SK-N-SH (cell line): ENCODE data around the gene UBE2D4. TPM values are rescaled to one million over a fixed set of nuclear protein-coding genes. Genes with fewer than 3 reads are reported as not detected.

Experiments used
- CTCF ChIA-PET: fragments of 300-600, 350-600 bp; formaldehyde crosslinking; extraction: SDS; loops from one replicate; lab custom pipeline; 2021; lab: Yijun Ruan, JAX
- POLR2A ChIA-PET: fragments of 350-600 bp; sonication (Branson Sonifier 250); formaldehyde crosslinking; extraction: SDS; loops from one replicate; lab custom pipeline; 2020; ENCODE audit warnings: antibody characterized with exemption, inconsistent platforms; lab: Yijun Ruan, JAX
- DNase-seq: peaks from one replicate; pipeline ENCODE4 v3.0.0; 2012
- H2AFZ ChIP-seq: fragments of 200-600 bp; sonication (generic); 2 replicates; pipeline ENCODE4 v1.8.1; 2016; ENCODE audit warnings: antibody characterized with exemption, mild to moderate bottlenecking, low read depth
- H3F3A ChIP-seq: fragments of 200-600 bp; sonication (generic); replicated peaks from 2 replicates; pipeline ENCODE3; 2016; ENCODE audit warnings: antibody characterized with exemption, mild to moderate bottlenecking; ENCODE audit not compliant: insufficient read depth
- H3K27ac ChIP-seq, 2 experiments: fragments of 200-500 bp in 1 of 2; fragments of 200-600 bp in 1 of 2; sonication (Bioruptor generic) in 1 of 2; sonication (generic), shearing (Covaris generic) in 1 of 2; 2 replicates each; pipeline versions ENCODE4 v1.5.1 to v1.6.1; 2014 to 2016; ENCODE audit warnings: low read depth in 2 of 2, inconsistent platforms in 1 of 2, low read length in 1 of 2, mild to moderate bottlenecking in 1 of 2, mixed read lengths in 1 of 2
- H3K27me3 ChIP-seq: fragments of 200-600 bp; sonication (generic), shearing (Covaris generic); 2 replicates; pipeline ENCODE4 v1.6.1; 2016; ENCODE audit warnings: mixed run types; ENCODE audit not compliant: insufficient read depth
- H3K36me3 ChIP-seq, 2 experiments: fragments of 200-500 bp in 1 of 2; fragments of 200-600 bp in 1 of 2; sonication (Bioruptor generic) in 1 of 2; sonication (generic) in 1 of 2; replicated peaks in 1 of 2; 2 replicates each; pipeline versions ENCODE3 to v1.5.1; 2014 to 2016; ENCODE audit warnings: low read length in 1 of 2, mild to moderate bottlenecking in 1 of 2; ENCODE audit not compliant: insufficient read depth in 2 of 2, control insufficient read depth in 1 of 2
- H3K4me1 ChIP-seq, 2 experiments: fragments of 200-500 bp in 1 of 2; fragments of 200-600 bp in 1 of 2; sonication (Bioruptor generic) in 1 of 2; sonication (generic), shearing (Covaris generic) in 1 of 2; 2 replicates each; pipeline versions ENCODE4 v1.5.1 to v1.6.1; 2014 to 2016; ENCODE audit warnings: low read depth in 1 of 2, low read length in 1 of 2, mixed run types in 1 of 2; ENCODE audit not compliant: insufficient read depth in 2 of 2, control insufficient read depth in 1 of 2
- H3K4me2 ChIP-seq: fragments of 200-600 bp; sonication (generic), shearing (Covaris generic); 2 replicates; pipeline ENCODE4 v1.6.1; 2017; ENCODE audit warnings: mixed run types
- H3K4me3 ChIP-seq, 2 experiments: fragments of 200-500 bp in 1 of 2; fragments of 200-600 bp in 1 of 2; sonication (Bioruptor generic) in 1 of 2; sonication (generic), shearing (Covaris generic) in 1 of 2; 2 replicates each; pipeline versions ENCODE4 v1.5.1 to v1.8.1; 2014 to 2016; ENCODE audit warnings: low read depth in 2 of 2, inconsistent platforms in 1 of 2, low read length in 1 of 2, mild to moderate bottlenecking in 1 of 2, mixed read lengths in 1 of 2, moderate library complexity in 1 of 2
- H3K79me2 ChIP-seq: fragments of 200-600 bp; sonication (generic); 2 replicates; pipeline ENCODE4 v1.8.1; 2017; ENCODE audit warnings: mild to moderate bottlenecking; ENCODE audit not compliant: insufficient read depth
- H3K9ac ChIP-seq: fragments of 200-600 bp; sonication (generic); 2 replicates; pipeline ENCODE4 v1.6.1; 2017; ENCODE audit warnings: mixed run types
- H3K9me2 ChIP-seq: fragments of 200-600 bp; sonication (generic); 2 replicates; pipeline ENCODE4 v1.6.1; 2017; ENCODE audit warnings: mixed run types
- H3K9me3 ChIP-seq: fragments of 200-600 bp; sonication (generic); 2 replicates; pipeline ENCODE4 v1.6.1; 2017; ENCODE audit warnings: mixed run types, mild to moderate bottlenecking, moderate library complexity
- H4K20me1 ChIP-seq: fragments of 200-600 bp; sonication (generic); 2 replicates; pipeline ENCODE4 v1.6.1; 2017; ENCODE audit warnings: mild to moderate bottlenecking, mixed run types; ENCODE audit not compliant: insufficient read depth
- ELF1 ChIP-seq: IDR thresholded peaks from 2 replicates; pipeline ENCODE4 v1.4.0; 2012
- FOXJ3 ChIP-seq: sonication (generic); formaldehyde crosslinking; IDR thresholded peaks from 2 replicates; pipeline ENCODE4 v1.5.1; 2020; ENCODE audit warnings: mild to moderate bottlenecking, missing genetic modification reagents
- FOXM1 ChIP-seq: IDR thresholded peaks from 2 replicates; pipeline ENCODE4 v1.4.0; 2012; ENCODE audit warnings: low read depth, mild to moderate bottlenecking
- GABPA ChIP-seq: IDR thresholded peaks from 2 replicates; pipeline ENCODE4 v1.4.0; 2012; ENCODE audit warnings: low read depth, mild to moderate bottlenecking
- JUND ChIP-seq: IDR thresholded peaks from 2 replicates; pipeline ENCODE4 v1.4.0; 2012
- MEF2A ChIP-seq: IDR thresholded peaks from 2 replicates; pipeline ENCODE4 v1.4.0; 2012; ENCODE audit warnings: low read depth, borderline replicate concordance
- MXI1 ChIP-seq: IDR thresholded peaks from 2 replicates; pipeline ENCODE4 v1.6.1; 2012; ENCODE audit warnings: mild to moderate bottlenecking, low read depth, low read length, improper control_type of control experiment
- NFIC ChIP-seq: IDR thresholded peaks from 2 replicates; pipeline ENCODE4 v1.4.0; 2012; ENCODE audit warnings: borderline replicate concordance
- RAD21 ChIP-seq: IDR thresholded peaks from 2 replicates; pipeline ENCODE4 v1.6.1; 2012; ENCODE audit warnings: mild to moderate bottlenecking, low read length
- RCOR1 ChIP-seq: fragments of 150-350 bp; IDR thresholded peaks from 2 replicates; pipeline ENCODE4 v1.6.1; 2017; ENCODE audit warnings: antibody characterized with exemption, low read length
- SMC3 ChIP-seq: IDR thresholded peaks from 2 replicates; pipeline ENCODE4 v1.6.1; 2012; ENCODE audit warnings: low read depth, low read length, improper control_type of control experiment
- YY1 ChIP-seq: IDR thresholded peaks from 2 replicates; pipeline ENCODE4 v1.4.0; 2012; ENCODE audit warnings: low read depth, mild to moderate bottlenecking
- WGBS: methylation state at CpG from one replicate; pipeline ENCODE4 v1.1.6; 2017; ENCODE audit warnings: low lambda C conversion rate; 5-methylcytosine and 5-hydroxymethylcytosine counted together
- polyA plus RNA-seq, 3 experiments: library from polyadenylated mRNA; depleted of rRNA; stranded (reverse); fragments of >200 nt; gene quantifications; 2 replicates each; pipeline ENCODE4 v1.2.3, GENCODE V29; 2012
- TF ChIP-seq, protein P1 (sequence below): IDR thresholded peaks from 2 replicates; pipeline ENCODE4 v1.4.0; 2012; ENCODE audit warnings: low read depth, borderline replicate concordance
- TF ChIP-seq, protein P2 (sequence below): fragments of 200-600 bp; sonication (generic); IDR thresholded peaks from 2 replicates; pipeline ENCODE4 v1.6.1; 2017; ENCODE audit warnings: antibody characterized with exemption, mild to moderate bottlenecking, moderate library complexity

Gene UBE2D4
- polyA plus RNA-seq, 1 of the 3 experiments (the other 2 are of a cell fraction) = 22.8 TPM

- no peaks in the 10 kb centered on the region for H3K27me3 ChIP-seq
- H3K36me3 ChIP-seq = no peaks in the 10 kb centered on the region
- no peaks in the 10 kb centered on the region for H3F3A ChIP-seq
- H3K4me3 ChIP-seq = no peak overlapping the region
- ChIA-PET POLR2A (interaction anchor here (0.6 to 1.9 kb wide), 3 partner anchors 9 to 237 kb away, joined by 3 to 8 read pairs (median 3); no protein-coding TSS in a partner anchor), CTCF (interaction anchor here (1.3 to 5.7 kb wide), 5 partner anchors 9 to 357 kb away, joined by 4 to 28 read pairs (median 5); partner anchors contain the start of gene STK17A)
- H3K9ac ChIP-seq = no peak overlapping the region
- peaks cover 0 to 39% of the 10 kb centered on the region in 2 experiments; a peak in 2 of 4 replicates for H3K4me1 ChIP-seq
- no peak for DNase-seq
- H2AFZ ChIP-seq = no peak overlapping the region
- H3K4me2 ChIP-seq = no peak overlapping the region
- no peaks in the 10 kb centered on the region for H3K9me2 ChIP-seq
- H3K79me2 ChIP-seq = no peaks in the 10 kb centered on the region
- no peaks in the 10 kb centered on the region for H4K20me1 ChIP-seq
- H3K9me3 ChIP-seq = no peaks in the 10 kb centered on the region
- TF ChIP-seq ELF1 = no peak
- no peak for TF ChIP-seq NFIC
- TF ChIP-seq GABPA = no peak
- no peak for TF ChIP-seq MXI1
- TF ChIP-seq MEF2A = no peak
- TF ChIP-seq, all 33 proteins: peak for 0
- 89% methylated on average over 4 of the region's 4 CpGs for WGBS
- H3K27ac ChIP-seq = peak overlapping the region in 1 of 2 experiments; percentile 98; a peak in 2 of 4 replicates
Observed at GRCh38 chr7:43938892-43939482, 12.8 kb downstream of the UBE2D4 start.

DNA sequence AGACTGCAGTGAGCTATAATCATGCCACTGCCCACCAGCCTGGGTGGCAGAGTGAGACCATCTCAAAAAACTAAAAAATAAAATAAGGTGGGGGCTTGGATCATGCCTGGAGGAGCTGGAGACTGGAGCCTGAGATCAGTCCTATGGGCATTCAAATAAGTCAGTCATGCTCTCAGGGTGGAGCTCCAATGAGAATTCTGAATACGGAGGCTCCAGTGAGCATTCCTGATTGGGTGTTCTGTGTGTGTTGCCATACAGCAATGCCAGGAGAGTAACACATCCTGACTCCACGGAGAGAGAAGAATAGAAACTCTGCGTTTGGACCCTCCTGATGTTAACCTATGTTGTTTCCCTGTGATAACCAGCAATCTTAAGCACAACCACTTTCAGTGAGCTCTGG is 16.0 kb downstream of the UBE2D4 start:
- CTCF ChIA-PET = interaction anchor here (1.2 to 1.8 kb wide), 6 partner anchors 13 to 359 kb away, joined by 3 to 9 read pairs (median 4); partner anchors contain the start of genes MRPS24 and STK17A

DNA sequence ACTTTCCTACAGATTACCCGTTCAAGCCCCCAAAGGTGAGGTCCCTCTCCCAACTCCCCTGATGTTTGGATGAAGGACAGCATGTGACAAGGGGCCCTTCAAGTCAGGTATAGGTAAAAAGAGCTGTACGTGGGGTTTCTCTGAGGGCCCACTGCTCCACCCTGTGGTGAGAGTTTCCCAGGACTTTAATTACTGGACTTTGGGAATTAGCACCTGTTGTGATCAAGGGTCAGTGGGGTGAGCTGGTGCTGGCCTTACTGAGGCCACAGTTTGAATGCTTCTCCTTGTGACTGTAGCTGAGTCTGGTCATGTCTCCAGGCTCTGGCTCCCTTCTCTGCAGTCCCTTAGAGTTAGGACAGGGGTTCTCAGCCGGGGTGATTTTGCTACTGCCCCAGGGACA is 16.8 kb downstream of the UBE2D4 start:
- H3K27ac ChIP-seq = no peak overlapping the region
- CTCF ChIA-PET = interaction anchor here (1.2 to 3.3 kb wide), 12 partner anchors 8 to 360 kb away, joined by 3 to 45 read pairs (median 5); partner anchors contain the start of genes MRPS24 and STK17A
- no peak for TF ChIP-seq RCOR1
- peak; percentile 58 for TF ChIP-seq RAD21
- no peak for TF ChIP-seq FOXJ3 (CRISPR knock-in tag)
- peak; percentile 21; the same call in 1 of the 2 replicates for TF ChIP-seq SMC3
- no peak for TF ChIP-seq MXI1
- no peak for TF ChIP-seq ELF1
- TF ChIP-seq, protein P1, sequence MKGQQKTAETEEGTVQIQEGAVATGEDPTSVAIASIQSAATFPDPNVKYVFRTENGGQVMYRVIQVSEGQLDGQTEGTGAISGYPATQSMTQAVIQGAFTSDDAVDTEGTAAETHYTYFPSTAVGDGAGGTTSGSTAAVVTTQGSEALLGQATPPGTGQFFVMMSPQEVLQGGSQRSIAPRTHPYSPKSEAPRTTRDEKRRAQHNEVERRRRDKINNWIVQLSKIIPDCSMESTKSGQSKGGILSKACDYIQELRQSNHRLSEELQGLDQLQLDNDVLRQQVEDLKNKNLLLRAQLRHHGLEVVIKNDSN = no peak
- TF ChIP-seq, protein P2, sequence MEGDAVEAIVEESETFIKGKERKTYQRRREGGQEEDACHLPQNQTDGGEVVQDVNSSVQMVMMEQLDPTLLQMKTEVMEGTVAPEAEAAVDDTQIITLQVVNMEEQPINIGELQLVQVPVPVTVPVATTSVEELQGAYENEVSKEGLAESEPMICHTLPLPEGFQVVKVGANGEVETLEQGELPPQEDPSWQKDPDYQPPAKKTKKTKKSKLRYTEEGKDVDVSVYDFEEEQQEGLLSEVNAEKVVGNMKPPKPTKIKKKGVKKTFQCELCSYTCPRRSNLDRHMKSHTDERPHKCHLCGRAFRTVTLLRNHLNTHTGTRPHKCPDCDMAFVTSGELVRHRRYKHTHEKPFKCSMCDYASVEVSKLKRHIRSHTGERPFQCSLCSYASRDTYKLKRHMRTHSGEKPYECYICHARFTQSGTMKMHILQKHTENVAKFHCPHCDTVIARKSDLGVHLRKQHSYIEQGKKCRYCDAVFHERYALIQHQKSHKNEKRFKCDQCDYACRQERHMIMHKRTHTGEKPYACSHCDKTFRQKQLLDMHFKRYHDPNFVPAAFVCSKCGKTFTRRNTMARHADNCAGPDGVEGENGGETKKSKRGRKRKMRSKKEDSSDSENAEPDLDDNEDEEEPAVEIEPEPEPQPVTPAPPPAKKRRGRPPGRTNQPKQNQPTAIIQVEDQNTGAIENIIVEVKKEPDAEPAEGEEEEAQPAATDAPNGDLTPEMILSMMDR = peak; percentile 21; the same call in 1 of the 2 replicates
- WGBS = 85% methylated on average over 3 of the region's 3 CpGs
- H3K27me3 ChIP-seq = no peaks in the 10 kb centered on the region
- H3K9ac ChIP-seq = no peak overlapping the region
- H3K4me1 ChIP-seq = peaks cover 0 to 25% of the 10 kb centered on the region in 2 experiments; a peak in 2 of 4 replicates
- H2AFZ ChIP-seq = no peak overlapping the region
- POLR2A ChIA-PET = interaction anchor here (0.6 kb wide), 1 partner anchor 14 kb away, joined by 3 read pairs; no protein-coding TSS in a partner anchor
- H3K4me3 ChIP-seq = no peak overlapping the region
- no peaks in the 10 kb centered on the region for H4K20me1 ChIP-seq
- no peaks in the 10 kb centered on the region for H3K9me3 ChIP-seq
- H3K79me2 ChIP-seq = no peaks in the 10 kb centered on the region
- H3F3A ChIP-seq = no peaks in the 10 kb centered on the region
- DNase-seq = no peak
- H3K4me2 ChIP-seq = no peak overlapping the region
- H3K9me2 ChIP-seq = no peaks in the 10 kb centered on the region
- no peaks in the 10 kb centered on the region for H3K36me3 ChIP-seq

More for the DNA sequence above, 16.0 kb downstream of the UBE2D4 start:
- H3K27ac ChIP-seq = no peak overlapping the region
- no peaks in the 10 kb centered on the region for H3K9me2 ChIP-seq
- no peaks in the 10 kb centered on the region for H4K20me1 ChIP-seq
- no peak overlapping the region for H3K9ac ChIP-seq
- H3K9me3 ChIP-seq = no peaks in the 10 kb centered on the region
- no peaks in the 10 kb centered on the region for H3F3A ChIP-seq
- no peaks in the 10 kb centered on the region for H3K27me3 ChIP-seq
- POLR2A ChIA-PET = no interaction called here
- no peak overlapping the region for H3K4me2 ChIP-seq
- DNase-seq = no peak
- no peak for TF ChIP-seq JUND
- TF ChIP-seq YY1 = no peak
- no peak for TF ChIP-seq FOXM1
- no peak for TF ChIP-seq MEF2A
- H3K79me2 ChIP-seq = no peaks in the 10 kb centered on the region
- no peak overlapping the region for H2AFZ ChIP-seq
- peaks cover 0 to 30% of the 10 kb centered on the region in 2 experiments; a peak in 2 of 4 replicates for H3K4me1 ChIP-seq
- WGBS = 67% methylated on average over 3 of the region's 3 CpGs
- H3K4me3 ChIP-seq = no peak overlapping the region
- no peaks in the 10 kb centered on the region for H3K36me3 ChIP-seq
